ENCODE results near the gene COX7A2.

DNA sequence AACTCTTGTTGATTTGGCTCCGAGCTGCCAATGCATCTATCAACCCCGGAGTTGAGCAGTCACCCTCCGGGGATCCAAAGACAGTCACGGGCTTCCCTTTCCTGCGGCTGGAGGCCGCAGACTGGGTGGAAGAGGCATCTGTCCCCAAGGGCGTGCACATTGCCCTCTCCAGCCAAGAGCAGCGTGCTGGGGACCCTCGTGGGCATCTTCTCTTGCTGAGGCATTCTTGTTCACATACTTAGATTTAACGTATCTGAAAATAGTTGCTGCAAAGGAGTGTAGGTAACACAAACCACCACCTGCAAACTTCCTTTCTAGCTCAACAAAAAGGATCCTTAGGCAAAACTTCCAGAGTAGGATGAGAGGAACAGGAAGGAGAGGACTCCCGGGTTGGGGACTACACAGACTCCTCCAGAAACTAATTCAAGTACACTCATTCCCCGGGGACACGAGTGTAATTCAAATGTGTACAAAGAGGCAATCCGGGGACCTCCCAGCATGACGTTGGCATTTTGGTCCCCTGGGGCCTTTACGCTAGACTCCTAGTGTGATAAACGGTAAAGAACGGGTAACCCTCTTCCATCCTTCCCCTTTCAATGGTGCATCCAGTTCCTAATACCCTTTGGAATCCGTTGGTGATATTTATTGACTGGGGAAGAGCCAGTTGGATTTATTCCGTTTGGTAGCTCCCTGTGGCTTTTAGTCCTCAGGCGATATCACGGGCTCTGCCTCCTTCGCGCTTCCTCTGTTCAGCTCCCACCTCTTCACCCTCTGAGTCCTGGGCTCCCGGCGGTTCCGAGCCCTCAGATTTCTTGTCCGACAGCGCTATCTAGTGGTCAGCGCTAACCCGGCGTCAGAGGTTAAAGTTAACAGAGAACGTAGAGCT is 35.1 kb downstream of the COX7A2 start:
- TF ChIP-seq CTCF (IDR thresholded peaks at IDR 0.05) (peak; percentile 86 to 90 (median 87)), POLR2A (IDR thresholded peaks at IDR 0.05) (no peak)
